GM18508 (cell line): Measurements from ENCODE around the gene RAPGEF2.
"Not testable (repeated sequence)": the region's sequence is repeated elsewhere in the genome, so short reads cannot be mapped to it uniquely, and the experiment has no call there.

Source experiments
- ATAC-seq: cut with Tn5 transposase; IDR thresholded peaks from one replicate; pipeline ENCODE4 v1.9.1; 2021; ENCODE audit warnings: moderate number of reproducible peaks; ENCODE audit not compliant: insufficient read depth, unreplicated experiment

Gene RAPGEF2

GRCh38 chr4:159158083-159158617 is 55.3 kb downstream of the RAPGEF2 start:
- no peak for ATAC-seq

DNA sequence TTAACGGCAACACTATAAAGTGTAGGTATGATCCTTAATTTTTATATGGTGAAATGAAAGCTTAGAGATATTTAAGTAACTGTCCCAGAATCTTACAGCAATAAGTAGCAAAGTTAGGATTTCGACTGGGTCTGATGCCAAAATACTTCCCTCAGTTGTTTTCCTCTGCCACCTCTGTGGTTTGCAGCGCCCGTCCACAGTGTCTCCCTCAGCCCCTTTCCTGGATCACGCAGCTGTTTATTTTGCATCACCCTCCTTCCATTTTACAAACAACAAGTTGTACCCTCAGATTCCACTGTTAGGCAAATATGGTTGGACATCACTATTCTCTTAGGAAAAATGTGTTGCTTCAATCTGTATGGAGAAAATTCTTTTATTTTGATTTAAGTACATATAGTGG is 56.1 kb downstream of the RAPGEF2 start:
- no peak for ATAC-seq

GRCh38 chr4:159159611-159160010 is 56.7 kb downstream of the RAPGEF2 start:
- ATAC-seq: no peak

GRCh38 chr4:159160242-159160641 is 57.4 kb downstream of the RAPGEF2 start:
- ATAC-seq: no peak

DNA sequence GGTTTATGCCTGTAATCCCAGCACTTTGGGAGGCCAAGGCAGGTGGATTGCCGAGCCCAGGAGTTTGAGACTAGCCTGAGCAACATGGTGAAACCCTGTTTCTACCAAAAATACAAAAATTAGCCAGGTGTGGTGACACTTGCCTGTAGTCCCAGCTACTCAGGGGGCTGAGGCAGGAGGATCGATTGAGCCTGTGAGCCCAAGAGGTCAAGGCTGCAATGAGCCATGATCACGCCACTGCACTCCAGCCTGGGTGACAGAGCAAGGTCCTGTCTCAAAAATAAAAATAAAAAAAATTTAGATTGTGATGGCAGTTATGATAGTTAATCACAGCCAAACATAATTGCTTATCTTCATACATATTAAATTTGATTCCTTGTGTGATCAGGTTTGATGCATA is 58.6 kb downstream of the RAPGEF2 start:
- not testable (repeated sequence) for ATAC-seq

- no peak for ATAC-seq
These were observed 59.7 kb downstream of the RAPGEF2 start for GRCh38 chr4:159162576-159162975.

DNA sequence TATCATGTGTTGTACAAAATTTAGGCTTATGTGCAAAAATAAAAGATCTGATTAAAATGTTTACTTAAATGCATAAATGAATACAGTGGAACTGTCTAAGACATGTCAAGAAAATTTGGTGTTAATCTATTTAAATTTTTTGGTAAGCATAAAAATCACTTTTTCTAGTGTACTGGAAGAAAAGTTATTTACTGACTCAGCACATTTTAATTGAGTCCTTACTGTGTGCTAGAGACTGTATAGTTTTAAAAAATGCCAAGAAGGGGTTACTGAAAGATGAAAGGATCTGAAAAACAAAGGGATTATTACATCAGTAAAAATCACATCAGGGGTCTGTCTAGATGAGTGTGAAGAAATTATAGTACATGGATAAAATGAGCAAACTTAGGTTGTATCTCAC is 60.6 kb downstream of the RAPGEF2 start:
- ATAC-seq: no peak

DNA sequence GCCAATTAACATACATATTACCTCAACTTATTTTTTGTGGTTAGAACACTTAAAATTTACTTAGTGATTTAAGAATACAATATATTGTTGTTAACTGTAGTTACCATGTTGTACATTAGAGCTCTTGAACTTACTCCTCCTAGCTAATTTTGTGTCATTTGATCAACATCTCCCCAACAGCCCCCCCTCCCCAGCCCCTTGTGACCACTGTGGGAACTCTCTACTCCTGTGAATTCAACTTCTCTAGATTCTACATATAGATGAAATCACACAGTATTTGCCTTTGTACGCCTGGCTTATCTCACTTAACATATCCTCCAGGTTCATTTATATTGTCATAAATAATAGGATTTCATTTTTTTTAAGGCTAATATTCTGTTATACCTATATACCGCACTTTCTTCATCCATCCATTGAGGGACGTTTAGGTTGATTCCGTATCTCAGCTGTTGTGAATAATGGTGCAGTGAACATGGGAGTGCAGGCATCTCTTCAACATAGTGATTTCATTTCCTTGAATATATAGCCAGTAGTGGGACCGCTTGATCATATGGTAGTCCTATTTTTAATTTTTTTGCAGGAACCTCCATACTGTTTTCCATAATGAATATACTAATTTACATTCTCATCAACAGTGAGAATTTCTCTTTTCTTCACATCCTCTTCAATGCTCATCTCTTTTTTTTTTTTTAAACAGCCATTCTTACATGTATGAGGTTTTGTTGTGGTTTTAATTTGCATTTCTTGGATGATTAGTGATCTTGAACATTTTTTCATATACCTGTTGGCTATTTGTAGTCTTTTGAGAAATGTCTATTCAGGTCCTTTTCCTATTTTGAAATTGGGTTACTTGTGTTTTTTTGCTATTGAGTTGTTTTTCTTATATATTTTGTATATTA is 66.8 kb downstream of the RAPGEF2 start:
- peak; percentile 56 for ATAC-seq

- ATAC-seq: no peak
These were observed 68.4 kb downstream of the RAPGEF2 start for GRCh38 chr4:159171287-159171686.

DNA sequence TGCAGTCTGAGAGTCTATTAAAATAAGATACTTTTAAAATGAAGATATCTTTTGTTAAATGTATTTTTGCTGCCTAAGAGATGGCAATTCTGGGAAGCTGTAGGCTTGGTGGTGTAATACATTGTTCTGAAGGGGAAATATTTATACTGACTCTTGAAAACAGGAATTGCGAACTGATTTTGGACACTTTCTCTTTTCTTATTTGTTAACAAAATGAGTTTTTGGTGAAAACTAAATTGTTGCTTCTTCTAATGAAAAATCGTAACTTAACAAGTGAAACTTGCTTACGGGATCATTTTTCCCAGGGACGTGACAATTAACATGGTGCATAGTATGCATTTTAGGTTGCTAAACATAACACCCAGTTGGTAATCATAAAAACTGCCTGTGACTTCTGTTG is 71.0 kb downstream of the RAPGEF2 start:
- no peak for ATAC-seq

- no peak for ATAC-seq
These were observed 71.8 kb downstream of the RAPGEF2 start for GRCh38 chr4:159174645-159175084.

DNA sequence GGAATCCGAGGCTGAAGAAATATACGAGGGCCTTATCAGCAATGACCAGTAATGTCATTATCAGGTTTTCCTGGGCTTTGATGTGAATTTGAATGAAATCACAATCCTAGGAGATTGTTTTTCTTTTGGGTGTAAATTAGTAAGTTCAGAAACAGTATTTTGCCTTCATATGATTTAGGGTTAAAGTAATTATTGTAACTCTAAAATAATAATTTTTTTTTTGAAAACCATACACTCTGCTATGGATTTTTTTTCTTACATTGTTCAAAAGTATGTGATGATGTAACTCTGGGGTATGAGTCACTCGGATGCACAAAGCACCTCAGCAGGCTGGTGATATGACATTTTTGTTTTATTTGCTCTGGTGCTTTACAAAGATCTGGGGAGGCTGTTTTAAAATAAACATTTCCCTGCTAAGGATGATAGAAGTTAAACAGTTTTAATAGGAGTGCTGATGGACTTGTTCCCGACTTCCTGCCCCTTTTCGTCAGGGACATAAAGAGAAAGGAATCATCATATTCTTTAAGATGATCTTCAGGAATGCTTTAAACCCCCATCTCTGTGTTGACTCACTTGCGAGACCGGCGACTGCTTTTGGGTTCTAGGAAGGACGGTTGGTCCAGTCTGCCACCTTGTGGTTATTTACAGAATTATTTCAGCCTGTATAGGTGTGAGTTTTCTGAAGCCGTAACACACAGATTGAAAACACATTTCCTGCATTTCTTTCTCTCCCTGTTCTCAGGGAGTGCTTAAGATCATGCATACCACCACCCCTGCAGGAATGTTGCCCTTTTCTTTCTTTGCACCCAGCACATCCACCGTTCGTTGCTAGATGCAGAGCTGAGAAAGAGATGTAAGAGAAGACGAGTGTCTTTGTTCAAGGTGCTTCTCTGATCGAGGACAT is 72.5 kb downstream of the RAPGEF2 start:
- ATAC-seq: peak; percentile 28

GRCh38 chr4:159175989-159176375 is 73.1 kb downstream of the RAPGEF2 start:
- no peak for ATAC-seq

- peak; percentile 29 for ATAC-seq
These were observed 74.6 kb downstream of the RAPGEF2 start for GRCh38 chr4:159177265-159178150.

DNA sequence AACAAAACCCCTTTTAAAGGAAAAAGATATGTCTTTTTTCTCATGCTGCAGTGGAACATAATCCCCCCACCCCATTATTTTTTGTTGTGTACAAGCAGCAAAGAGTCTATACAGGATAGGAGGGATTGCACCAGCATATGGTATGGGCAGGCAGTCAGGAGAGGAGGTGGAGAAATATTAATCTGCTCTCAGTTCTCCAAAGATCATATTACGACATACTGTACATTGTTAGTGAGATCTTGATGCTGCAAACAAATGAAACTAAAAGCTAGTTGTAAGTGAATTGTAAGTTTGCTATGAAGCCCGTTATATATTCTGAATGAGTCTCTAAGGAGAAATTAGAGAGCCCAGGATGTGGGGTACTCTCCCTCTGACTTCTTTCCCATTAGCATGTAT is 75.3 kb downstream of the RAPGEF2 start:
- ATAC-seq: no peak

DNA sequence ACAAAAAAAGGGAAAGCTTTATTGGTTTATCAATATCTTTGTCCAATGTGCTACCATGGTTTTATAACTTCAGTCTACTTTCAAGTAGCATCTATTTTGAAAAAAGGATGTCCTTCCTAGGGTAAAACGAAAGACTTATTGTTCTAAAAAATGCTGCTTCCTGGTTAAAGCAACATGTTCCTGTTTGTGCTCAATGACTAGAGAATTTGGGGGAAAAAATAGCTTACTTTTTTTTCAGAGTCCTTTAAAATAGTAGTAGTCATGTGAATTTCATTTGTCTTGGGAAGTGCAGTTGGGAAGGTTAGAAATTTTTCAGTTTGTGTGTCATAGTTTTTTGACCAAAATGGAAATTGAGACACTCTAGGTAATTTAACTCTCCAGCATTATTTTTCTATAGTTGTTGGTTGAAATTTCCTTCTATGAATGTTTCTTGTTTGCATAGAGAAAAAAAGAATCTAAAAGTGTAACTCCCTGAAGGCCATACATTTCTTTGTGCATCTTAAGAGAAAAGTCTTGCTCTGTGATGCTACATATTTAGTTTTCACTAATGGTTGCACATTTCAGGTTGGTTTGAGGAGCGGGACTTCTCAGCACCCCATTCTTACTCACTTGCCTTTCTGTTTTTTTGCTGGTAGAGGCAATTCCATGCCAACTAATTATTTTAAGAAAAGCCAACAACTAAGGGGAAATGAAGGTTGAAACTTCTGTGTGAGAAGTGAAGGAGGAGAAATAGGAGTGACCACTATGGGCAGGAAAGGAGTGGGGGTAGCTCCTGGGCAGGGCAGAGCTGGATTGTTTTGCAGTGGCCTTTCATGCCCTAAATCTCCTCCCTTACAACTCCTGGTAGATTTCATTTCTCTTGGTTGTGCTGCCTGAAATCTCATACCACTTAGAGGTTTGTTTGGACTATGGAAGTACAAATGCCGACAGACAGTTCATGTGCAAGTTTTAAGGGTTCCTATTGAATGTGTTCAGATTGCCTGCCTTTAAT is 76.4 kb downstream of the RAPGEF2 start:
- ATAC-seq: no peak

DNA sequence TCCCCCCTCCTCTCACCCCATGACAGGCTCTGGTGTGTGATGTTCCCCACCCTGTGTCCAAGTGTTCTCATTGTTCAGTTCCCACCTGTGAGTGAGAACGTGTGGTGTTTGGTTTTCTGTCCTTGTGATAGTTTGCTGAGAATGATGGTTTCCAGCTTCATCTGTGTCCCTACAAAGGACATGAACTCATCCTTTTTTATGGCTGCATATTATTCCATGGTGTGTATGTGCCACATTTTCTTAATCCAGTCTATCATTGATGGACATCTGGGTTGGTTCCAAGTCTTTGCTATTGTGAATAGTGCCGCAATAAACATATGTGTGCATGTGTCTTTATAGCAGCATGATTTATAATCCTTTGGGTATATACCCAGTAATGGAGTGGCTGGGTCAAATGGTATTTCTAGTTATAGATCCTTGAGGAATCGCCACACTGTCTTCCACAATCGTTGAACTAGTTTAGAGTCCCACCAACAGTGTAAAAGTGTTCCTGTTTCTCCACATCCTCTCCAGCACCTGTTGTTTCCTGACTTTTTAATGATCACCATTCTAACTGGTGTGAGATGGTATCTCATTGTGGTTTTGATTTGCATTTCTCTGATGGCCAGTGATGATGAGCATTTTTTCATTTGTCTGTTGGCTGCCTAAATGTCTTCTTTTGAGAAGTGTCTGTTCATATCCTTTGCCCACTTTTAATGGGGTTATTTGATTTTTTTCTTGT is 81.2 kb downstream of the RAPGEF2 start:
- not testable (repeated sequence) for ATAC-seq

- no peak for ATAC-seq
These were observed 82.7 kb downstream of the RAPGEF2 start for GRCh38 chr4:159185591-159186023.
